OCI-LY7 (cell line): ENCODE measurements around the gene KRT3.

Source experiments
- CTCF ChIP-seq: fragments of 200-600 bp; sonication (generic); conservative IDR thresholded peaks from 2 replicates; pipeline ENCODE4 v1.5.1; 2014; ENCODE audit warnings: mild to moderate bottlenecking, antibody characterized with exemption, low read length, moderate library complexity, mixed read lengths
- EZH2phosphoT487 ChIP-seq: fragments of 200-600 bp; sonication (generic); IDR thresholded peaks from 2 replicates; pipeline ENCODE4 v1.6.1; 2018; ENCODE audit warnings: low read depth, borderline replicate concordance, mild to moderate bottlenecking, mixed run types, antibody characterized with exemption, low read length, moderate library complexity, mixed read lengths

GRCh38 chr12:52844386-52844785, 48.5 kb upstream of the KRT3 start:
- no peak for TF ChIP-seq EZH2phosphoT487
- no peak for TF ChIP-seq CTCF
